ENCODE measurements around the gene RAD18.

The RAD18 gene

GRCh38 chr3:8882642-8883041, 80.6 kb downstream of the RAD18 start:
- Histone ChIP-seq H3K27me3 (ENCODE audit: control insufficient read depth, insufficient read depth, low read length) (no peaks in the 10 kb centered on the region), H3K9me3 (ENCODE audit: control insufficient read depth, insufficient read depth, low read length) (no peaks in the 10 kb centered on the region), H3K4me1 (ENCODE audit: control insufficient read depth, insufficient read depth, low read length) (no peaks in the 10 kb centered on the region; the same call in 1 of the 2 replicates), H3K36me3 (ENCODE audit: control insufficient read depth, insufficient read depth, low read length) (no peaks in the 10 kb centered on the region; the same call in 1 of the 2 replicates), H3K27ac (ENCODE audit: low read length) (no peak overlapping the region), H3K4me3 (ENCODE audit: low read length) (no peak overlapping the region)
- no peak for DNase-seq (ENCODE audit: low read depth, low spot score)
- WGBS (ENCODE audit: insufficient coverage, insufficient read length): no CpG with 5 or more reads among the region's 3 CpGs

- no peaks in the 10 kb centered on the region; the same call in 1 of the 2 replicates for H3K36me3 ChIP-seq (ENCODE audit: control insufficient read depth, insufficient read depth, low read length)
- H3K4me1 ChIP-seq (ENCODE audit: control insufficient read depth, insufficient read depth, low read length): no peaks in the 10 kb centered on the region; the same call in 1 of the 2 replicates
- no CpG with 5 or more reads among the region's 3 CpGs for WGBS (ENCODE audit: insufficient coverage, insufficient read length)
- no peak overlapping the region for H3K27ac ChIP-seq (ENCODE audit: low read length)
- no peaks in the 10 kb centered on the region for H3K27me3 ChIP-seq (ENCODE audit: control insufficient read depth, insufficient read depth, low read length)
- H3K4me3 ChIP-seq (ENCODE audit: low read length): no peak overlapping the region
- DNase-seq (ENCODE audit: low read depth, low spot score): peak; percentile 11
- no peaks in the 10 kb centered on the region for H3K9me3 ChIP-seq (ENCODE audit: control insufficient read depth, insufficient read depth, low read length)
These were observed 81.1 kb downstream of the RAD18 start for GRCh38 chr3:8882171-8882593.

- H3K27me3 ChIP-seq (ENCODE audit: control insufficient read depth, insufficient read depth, low read length): no peaks in the 10 kb centered on the region
- no peak for DNase-seq (ENCODE audit: low read depth, low spot score)
- no CpG with 5 or more reads among the region's 5 CpGs for WGBS (ENCODE audit: insufficient coverage, insufficient read length)
- H3K4me1 ChIP-seq (ENCODE audit: control insufficient read depth, insufficient read depth, low read length): no peaks in the 10 kb centered on the region; the same call in 1 of the 2 replicates
- no peaks in the 10 kb centered on the region for H3K9me3 ChIP-seq (ENCODE audit: control insufficient read depth, insufficient read depth, low read length)
- no peak overlapping the region for H3K4me3 ChIP-seq (ENCODE audit: low read length)
- no peak overlapping the region for H3K27ac ChIP-seq (ENCODE audit: low read length)
- no peaks in the 10 kb centered on the region; the same call in 1 of the 2 replicates for H3K36me3 ChIP-seq (ENCODE audit: control insufficient read depth, insufficient read depth, low read length)
These were observed 83.8 kb downstream of the RAD18 start for GRCh38 chr3:8879347-8879944.

GRCh38 chr3:8875836-8876235, 87.4 kb downstream of the RAD18 start:
- no peak overlapping the region for H3K4me3 ChIP-seq (ENCODE audit: low read length)
- DNase-seq (ENCODE audit: low read depth, low spot score): no peak
- H3K4me1 ChIP-seq (ENCODE audit: control insufficient read depth, insufficient read depth, low read length): no peaks in the 10 kb centered on the region
- H3K9me3 ChIP-seq (ENCODE audit: control insufficient read depth, insufficient read depth, low read length): no peaks in the 10 kb centered on the region
- H3K36me3 ChIP-seq (ENCODE audit: control insufficient read depth, insufficient read depth, low read length): no peaks in the 10 kb centered on the region; the same call in 1 of the 2 replicates
- no peaks in the 10 kb centered on the region for H3K27me3 ChIP-seq (ENCODE audit: control insufficient read depth, insufficient read depth, low read length)
- no peak overlapping the region for H3K27ac ChIP-seq (ENCODE audit: low read length)

- H3K36me3 ChIP-seq (ENCODE audit: control insufficient read depth, insufficient read depth, low read length): no peaks in the 10 kb centered on the region; the same call in 1 of the 2 replicates
- DNase-seq (ENCODE audit: low read depth, low spot score): no peak
- H3K9me3 ChIP-seq (ENCODE audit: control insufficient read depth, insufficient read depth, low read length): no peaks in the 10 kb centered on the region
- no peaks in the 10 kb centered on the region for H3K27me3 ChIP-seq (ENCODE audit: control insufficient read depth, insufficient read depth, low read length)
- WGBS (ENCODE audit: insufficient coverage, insufficient read length): 100% methylated on average over 2 of the region's 5 CpGs
- H3K4me1 ChIP-seq (ENCODE audit: control insufficient read depth, insufficient read depth, low read length): no peaks in the 10 kb centered on the region
- H3K4me3 ChIP-seq (ENCODE audit: low read length): no peak overlapping the region
- H3K27ac ChIP-seq (ENCODE audit: low read length): no peak overlapping the region
These were observed 89.5 kb downstream of the RAD18 start for GRCh38 chr3:8873740-8874139.

- H3K36me3 ChIP-seq (ENCODE audit: control insufficient read depth, insufficient read depth, low read length): no peaks in the 10 kb centered on the region
- DNase-seq (ENCODE audit: low read depth, low spot score): no peak
- H3K27me3 ChIP-seq (ENCODE audit: control insufficient read depth, insufficient read depth, low read length): no peaks in the 10 kb centered on the region
- H3K9me3 ChIP-seq (ENCODE audit: control insufficient read depth, insufficient read depth, low read length): no peaks in the 10 kb centered on the region
- H3K27ac ChIP-seq (ENCODE audit: low read length): no peak overlapping the region
- WGBS (ENCODE audit: insufficient coverage, insufficient read length): no CpG with 5 or more reads among the region's 1 CpG
- H3K4me3 ChIP-seq (ENCODE audit: low read length): no peak overlapping the region
- H3K4me1 ChIP-seq (ENCODE audit: control insufficient read depth, insufficient read depth, low read length): no peaks in the 10 kb centered on the region
These were observed 91.0 kb downstream of the RAD18 start for GRCh38 chr3:8872261-8872660.

GRCh38 chr3:8871306-8871705, 92.0 kb downstream of the RAD18 start:
- no peaks in the 10 kb centered on the region for H3K4me1 ChIP-seq (ENCODE audit: control insufficient read depth, insufficient read depth, low read length)
- H3K4me3 ChIP-seq (ENCODE audit: low read length): no peak overlapping the region
- WGBS (ENCODE audit: insufficient coverage, insufficient read length): no CpG with 5 or more reads among the region's 3 CpGs
- no peak for DNase-seq (ENCODE audit: low read depth, low spot score)
- no peaks in the 10 kb centered on the region for H3K9me3 ChIP-seq (ENCODE audit: control insufficient read depth, insufficient read depth, low read length)
- H3K27me3 ChIP-seq (ENCODE audit: control insufficient read depth, insufficient read depth, low read length): no peaks in the 10 kb centered on the region
- H3K27ac ChIP-seq (ENCODE audit: low read length): no peak overlapping the region
- H3K36me3 ChIP-seq (ENCODE audit: control insufficient read depth, insufficient read depth, low read length): no peaks in the 10 kb centered on the region

GRCh38 chr3:8870134-8870533, 93.1 kb downstream of the RAD18 start:
- no peak overlapping the region for H3K4me3 ChIP-seq (ENCODE audit: low read length)
- H3K36me3 ChIP-seq (ENCODE audit: control insufficient read depth, insufficient read depth, low read length): no peaks in the 10 kb centered on the region
- H3K27me3 ChIP-seq (ENCODE audit: control insufficient read depth, insufficient read depth, low read length): no peaks in the 10 kb centered on the region
- no peaks in the 10 kb centered on the region for H3K9me3 ChIP-seq (ENCODE audit: control insufficient read depth, insufficient read depth, low read length)
- DNase-seq (ENCODE audit: low read depth, low spot score): no peak
- H3K27ac ChIP-seq (ENCODE audit: low read length): no peak overlapping the region
- WGBS (ENCODE audit: insufficient coverage, insufficient read length): no CpG with 5 or more reads among the region's 7 CpGs
- H3K4me1 ChIP-seq (ENCODE audit: control insufficient read depth, insufficient read depth, low read length): no peaks in the 10 kb centered on the region

GRCh38 chr3:8869613-8870012, 93.7 kb downstream of the RAD18 start:
- H3K9me3 ChIP-seq (ENCODE audit: control insufficient read depth, insufficient read depth, low read length): no peaks in the 10 kb centered on the region
- H3K27me3 ChIP-seq (ENCODE audit: control insufficient read depth, insufficient read depth, low read length): no peaks in the 10 kb centered on the region
- H3K4me3 ChIP-seq (ENCODE audit: low read length): no peak overlapping the region
- H3K4me1 ChIP-seq (ENCODE audit: control insufficient read depth, insufficient read depth, low read length): no peaks in the 10 kb centered on the region
- no CpG with 5 or more reads among the region's 2 CpGs for WGBS (ENCODE audit: insufficient coverage, insufficient read length)
- DNase-seq (ENCODE audit: low read depth, low spot score): no peak
- no peaks in the 10 kb centered on the region for H3K36me3 ChIP-seq (ENCODE audit: control insufficient read depth, insufficient read depth, low read length)
- H3K27ac ChIP-seq (ENCODE audit: low read length): no peak overlapping the region

GRCh38 chr3:8868996-8869395, 94.3 kb downstream of the RAD18 start:
- no peak overlapping the region for H3K27ac ChIP-seq (ENCODE audit: low read length)
- H3K4me3 ChIP-seq (ENCODE audit: low read length): no peak overlapping the region
- no peaks in the 10 kb centered on the region for H3K9me3 ChIP-seq (ENCODE audit: control insufficient read depth, insufficient read depth, low read length)

GRCh38 chr3:8867646-8868045, 95.6 kb downstream of the RAD18 start:
- Histone ChIP-seq H3K9me3 (ENCODE audit: control insufficient read depth, insufficient read depth, low read length) (no peaks in the 10 kb centered on the region), H3K4me1 (ENCODE audit: control insufficient read depth, insufficient read depth, low read length) (no peaks in the 10 kb centered on the region), H3K27ac (ENCODE audit: low read length) (no peak overlapping the region), H3K27me3 (ENCODE audit: control insufficient read depth, insufficient read depth, low read length) (no peaks in the 10 kb centered on the region), H3K36me3 (ENCODE audit: control insufficient read depth, insufficient read depth, low read length) (no peaks in the 10 kb centered on the region), H3K4me3 (ENCODE audit: low read length) (no peak overlapping the region)
- DNase-seq (ENCODE audit: low read depth, low spot score): no peak
- no CpG with 5 or more reads among the region's 3 CpGs for WGBS (ENCODE audit: insufficient coverage, insufficient read length)

More at GRCh38 chr3:8868996-8869395, 94.3 kb downstream of the RAD18 start:
- H3K36me3 ChIP-seq (ENCODE audit: control insufficient read depth, insufficient read depth, low read length): no peaks in the 10 kb centered on the region
- no peaks in the 10 kb centered on the region for H3K27me3 ChIP-seq (ENCODE audit: control insufficient read depth, insufficient read depth, low read length)
- H3K4me1 ChIP-seq (ENCODE audit: control insufficient read depth, insufficient read depth, low read length): no peaks in the 10 kb centered on the region
- no peak for DNase-seq (ENCODE audit: low read depth, low spot score)
- no CpG with 5 or more reads among the region's 3 CpGs for WGBS (ENCODE audit: insufficient coverage, insufficient read length)

Data from iPS DF 6.9 (cell line).